ENCODE measurements around the gene ESYT1. TPM values are rescaled to one million over a fixed set of nuclear protein-coding genes. Genes with fewer than 3 reads are reported as not detected.
A peak's percentile ranks its signal among the peaks of the same experiment; 100 is the strongest.

ESYT1 gene
- total and polyA plus RNA-seq, 9 of the 15 experiments (the other 6 are each of a cell fraction or from before 2014, with no cell fraction given): 132 to 420 (median 164) TPM

DNA sequence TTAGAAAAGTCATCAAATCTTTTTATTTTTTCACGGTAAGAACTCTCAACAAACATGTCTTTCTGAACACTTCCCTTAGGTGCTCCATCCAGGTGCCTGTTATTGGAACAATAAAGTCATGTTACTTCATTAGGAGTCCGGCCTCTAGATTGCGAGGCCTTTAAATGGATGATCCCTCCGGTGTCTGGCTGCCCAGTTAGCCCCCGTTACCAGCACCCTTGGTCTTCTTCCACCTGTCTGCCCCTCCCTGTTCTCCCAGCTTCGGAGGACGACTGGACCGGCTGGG, 24.3 kb upstream of the ESYT1 start (continued):
- TF ChIP-seq, protein P1, sequence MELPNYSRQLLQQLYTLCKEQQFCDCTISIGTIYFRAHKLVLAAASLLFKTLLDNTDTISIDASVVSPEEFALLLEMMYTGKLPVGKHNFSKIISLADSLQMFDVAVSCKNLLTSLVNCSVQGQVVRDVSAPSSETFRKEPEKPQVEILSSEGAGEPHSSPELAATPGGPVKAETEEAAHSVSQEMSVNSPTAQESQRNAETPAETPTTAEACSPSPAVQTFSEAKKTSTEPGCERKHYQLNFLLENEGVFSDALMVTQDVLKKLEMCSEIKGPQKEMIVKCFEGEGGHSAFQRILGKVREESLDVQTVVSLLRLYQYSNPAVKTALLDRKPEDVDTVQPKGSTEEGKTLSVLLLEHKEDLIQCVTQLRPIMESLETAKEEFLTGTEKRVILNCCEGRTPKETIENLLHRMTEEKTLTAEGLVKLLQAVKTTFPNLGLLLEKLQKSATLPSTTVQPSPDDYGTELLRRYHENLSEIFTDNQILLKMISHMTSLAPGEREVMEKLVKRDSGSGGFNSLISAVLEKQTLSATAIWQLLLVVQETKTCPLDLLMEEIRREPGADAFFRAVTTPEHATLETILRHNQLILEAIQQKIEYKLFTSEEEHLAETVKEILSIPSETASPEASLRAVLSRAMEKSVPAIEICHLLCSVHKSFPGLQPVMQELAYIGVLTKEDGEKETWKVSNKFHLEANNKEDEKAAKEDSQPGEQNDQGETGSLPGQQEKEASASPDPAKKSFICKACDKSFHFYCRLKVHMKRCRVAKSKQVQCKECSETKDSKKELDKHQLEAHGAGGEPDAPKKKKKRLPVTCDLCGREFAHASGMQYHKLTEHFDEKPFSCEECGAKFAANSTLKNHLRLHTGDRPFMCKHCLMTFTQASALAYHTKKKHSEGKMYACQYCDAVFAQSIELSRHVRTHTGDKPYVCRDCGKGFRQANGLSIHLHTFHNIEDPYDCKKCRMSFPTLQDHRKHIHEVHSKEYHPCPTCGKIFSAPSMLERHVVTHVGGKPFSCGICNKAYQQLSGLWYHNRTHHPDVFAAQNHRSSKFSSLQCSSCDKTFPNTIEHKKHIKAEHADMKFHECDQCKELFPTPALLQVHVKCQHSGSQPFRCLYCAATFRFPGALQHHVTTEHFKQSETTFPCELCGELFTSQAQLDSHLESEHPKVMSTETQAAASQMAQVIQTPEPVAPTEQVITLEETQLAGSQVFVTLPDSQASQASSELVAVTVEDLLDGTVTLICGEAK (IDR thresholded peaks at IDR 0.05): 0 out of 2 replicates have a peak, but pooled peaks have one; percentile 45
- TF ChIP-seq, protein P1 (CRISPR knock-in tag; IDR thresholded peaks at IDR 0.05): no peak
- TF ChIP-seq ELF1 (tag; IDR thresholded peaks at IDR 0.05) (peak; percentile 56; the same call in 1 of the 2 replicates), NBN (IDR thresholded peaks at IDR 0.05; ENCODE audit: low read depth) (0 out of 2 replicates have a peak, but pooled peaks have one; percentile 43), CHD1 (IDR thresholded peaks at IDR 0.05; ENCODE audit: low read length) (peak; percentile 33), TAF7 (tag; IDR thresholded peaks at IDR 0.05) (peak; percentile 68; the same call in 1 of the 2 replicates), DPF2 (IDR thresholded peaks at IDR 0.05) (peak; percentile 30; the same call in 1 of the 2 replicates), ZNF75A (CRISPR knock-in tag; IDR thresholded peaks at IDR 0.05) (no peak), HLTF (IDR thresholded peaks at IDR 0.05) (0 out of 2 replicates have a peak, but pooled peaks have one; percentile 30), ZNF79 (CRISPR knock-in tag; IDR thresholded peaks at IDR 0.05; ENCODE audit: low read depth) (no peak), DDX20 (tag; IDR thresholded peaks at IDR 0.05; ENCODE audit: low read depth) (no peak), HDGF (IDR thresholded peaks at IDR 0.05) (no peak)
- TF ChIP-seq, protein P2, sequence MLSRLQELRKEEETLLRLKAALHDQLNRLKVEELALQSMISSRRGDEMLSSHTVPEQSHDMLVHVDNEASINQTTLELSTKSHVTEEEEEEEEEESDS (CRISPR knock-in tag; IDR thresholded peaks at IDR 0.05): no peak
- TF ChIP-seq, protein P3, sequence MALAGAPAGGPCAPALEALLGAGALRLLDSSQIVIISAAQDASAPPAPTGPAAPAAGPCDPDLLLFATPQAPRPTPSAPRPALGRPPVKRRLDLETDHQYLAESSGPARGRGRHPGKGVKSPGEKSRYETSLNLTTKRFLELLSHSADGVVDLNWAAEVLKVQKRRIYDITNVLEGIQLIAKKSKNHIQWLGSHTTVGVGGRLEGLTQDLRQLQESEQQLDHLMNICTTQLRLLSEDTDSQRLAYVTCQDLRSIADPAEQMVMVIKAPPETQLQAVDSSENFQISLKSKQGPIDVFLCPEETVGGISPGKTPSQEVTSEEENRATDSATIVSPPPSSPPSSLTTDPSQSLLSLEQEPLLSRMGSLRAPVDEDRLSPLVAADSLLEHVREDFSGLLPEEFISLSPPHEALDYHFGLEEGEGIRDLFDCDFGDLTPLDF (CRISPR knock-in tag; IDR thresholded peaks at IDR 0.05): no peak

Data from K562 (cell line).